ENCODE results near the gene SLIT3.

SLIT3 gene

GRCh38 chr5:168914491-168914890, 386.4 kb downstream of the SLIT3 start:
- no peak for DNase-seq

DNA sequence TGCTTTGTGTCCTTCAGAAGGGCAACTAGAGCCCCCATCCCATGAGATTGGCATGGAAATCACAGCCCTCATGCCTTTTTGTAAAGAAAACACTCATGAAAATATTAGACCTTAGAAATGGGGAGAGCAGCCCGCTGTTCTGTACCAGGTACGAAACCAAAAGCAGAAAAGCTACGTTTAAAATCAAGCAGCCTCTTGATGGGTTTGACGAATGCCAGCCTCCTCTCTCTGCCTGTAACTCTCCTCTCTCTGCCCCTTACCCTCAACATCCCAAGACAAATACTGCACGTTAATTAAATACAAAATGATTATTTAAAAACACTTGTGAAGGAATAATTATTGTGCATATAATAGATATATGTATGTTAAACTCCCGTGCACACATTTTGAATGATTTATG, 390.1 kb downstream of the SLIT3 start:
- no peak for DNase-seq

GRCh38 chr5:168908207-168908606, 392.7 kb downstream of the SLIT3 start:
- no peak for DNase-seq

GRCh38 chr5:168903061-168903460, 397.9 kb downstream of the SLIT3 start:
- DNase-seq = no peak

DNA sequence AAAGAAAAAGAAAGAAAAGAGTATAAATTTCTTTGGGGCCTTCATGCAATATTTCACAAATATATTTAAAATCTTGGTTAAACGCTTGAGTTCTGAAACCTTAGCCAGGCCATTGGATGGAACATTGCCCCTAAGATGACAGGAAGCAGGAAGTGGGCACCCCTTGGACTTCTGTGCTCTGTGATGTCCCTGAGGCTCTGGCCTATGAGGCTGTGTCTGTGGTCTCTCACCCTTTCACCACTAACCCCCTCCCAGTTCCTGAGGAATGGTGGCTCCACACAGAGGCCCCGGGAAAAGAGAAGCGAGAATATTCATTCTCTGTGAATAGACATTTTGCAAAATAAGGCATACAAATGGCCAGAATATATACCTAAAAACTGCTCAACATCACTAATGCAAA, 401.3 kb downstream of the SLIT3 start:
- DNase-seq = no peak

DNA sequence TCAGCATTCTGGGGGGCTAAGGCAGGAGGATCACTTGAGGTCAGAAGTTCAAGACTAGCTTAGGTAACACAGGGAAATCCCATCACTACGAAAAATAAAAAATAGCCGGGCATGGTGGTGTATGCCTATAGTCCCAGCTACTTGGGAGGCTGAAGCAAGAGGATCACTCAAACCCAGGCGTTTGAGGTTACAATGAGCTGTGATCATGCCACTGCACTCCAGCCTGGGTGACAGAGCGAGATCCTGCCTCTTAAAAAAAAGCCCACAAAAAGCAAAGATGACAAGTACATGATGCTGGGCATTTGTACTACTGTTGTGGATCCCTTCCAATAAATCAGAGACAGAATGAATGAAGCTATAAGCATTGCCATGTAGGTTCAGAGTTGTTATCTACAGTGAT, 401.7 kb downstream of the SLIT3 start:
- DNase-seq = no peak

- no peak for DNase-seq
Measured at GRCh38 chr5:168898247-168898911, 402.6 kb downstream of the SLIT3 start.

DNA sequence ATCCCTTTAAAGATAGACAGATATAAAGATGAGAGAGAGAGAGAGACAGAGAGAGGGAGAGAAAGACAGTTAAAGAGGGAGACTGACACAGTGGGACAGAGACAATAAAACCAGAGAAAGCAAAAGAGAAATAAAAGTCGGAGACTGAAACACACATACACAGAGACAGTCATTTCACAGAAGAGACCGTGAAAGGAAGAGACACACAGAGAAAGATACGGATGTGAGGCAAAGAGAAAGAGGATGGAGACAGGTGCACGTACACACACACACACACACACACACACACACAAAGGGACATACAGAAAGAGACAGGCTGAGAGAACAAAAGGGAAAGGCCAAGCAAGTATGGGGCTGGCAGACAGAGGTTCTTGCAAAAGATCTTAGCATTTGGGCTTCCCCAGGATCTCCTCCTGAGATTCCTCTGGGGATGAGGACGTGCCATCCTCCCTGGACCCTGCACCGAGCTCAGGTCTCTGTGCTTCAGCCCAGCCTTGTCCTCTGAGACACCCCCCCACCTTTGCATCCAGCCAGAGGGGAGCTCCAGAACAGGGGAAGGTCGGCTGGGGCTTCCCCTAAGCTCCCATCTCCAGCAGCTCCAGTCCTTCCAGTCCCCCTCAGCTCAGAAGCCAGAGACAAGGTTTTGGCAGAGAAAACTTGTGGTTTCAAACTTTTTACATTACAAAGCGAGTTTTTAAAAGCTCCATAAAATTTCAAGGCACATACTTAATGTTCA, 403.4 kb downstream of the SLIT3 start:
- DNase-seq = no peak

DNA sequence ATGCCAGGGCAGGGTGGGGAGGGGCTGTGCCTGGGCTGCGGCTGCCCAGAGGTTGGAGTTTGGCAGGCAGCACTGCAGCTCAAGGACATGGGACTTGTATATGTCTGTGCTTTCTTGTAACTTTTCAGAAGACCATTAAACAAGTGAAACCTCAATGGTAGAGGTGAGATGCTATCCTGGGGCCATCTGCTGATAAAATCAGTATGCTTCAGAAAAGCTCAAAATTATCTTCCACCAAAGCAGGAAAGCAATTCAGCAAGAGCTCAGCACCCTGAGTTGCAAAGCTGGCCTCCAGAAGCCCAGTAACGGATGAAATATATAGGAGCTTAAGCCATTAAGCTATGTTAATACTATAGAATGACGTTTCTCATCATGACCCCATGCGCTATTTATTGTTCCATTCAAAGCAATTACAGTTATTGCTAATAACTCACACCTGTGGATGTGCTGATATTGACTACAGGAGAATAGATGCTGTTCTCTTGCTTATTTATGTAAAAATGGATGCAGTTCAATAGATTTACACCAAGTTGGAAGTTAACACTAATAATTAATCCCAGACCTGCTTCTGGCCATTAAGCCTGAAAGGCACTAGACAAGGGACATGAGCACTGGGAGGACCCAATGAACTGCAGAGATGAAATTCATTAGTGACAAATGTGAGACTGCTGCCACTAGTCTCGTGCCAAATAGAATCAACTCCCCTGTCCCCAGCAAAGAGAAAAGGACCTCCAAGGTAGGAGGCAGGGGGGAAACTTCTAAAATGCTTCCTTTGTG, 405.5 kb downstream of the SLIT3 start:
- no peak for DNase-seq

- no peak for DNase-seq
Measured at GRCh38 chr5:168893283-168893682, 407.7 kb downstream of the SLIT3 start.

GRCh38 chr5:168892618-168893186, 408.2 kb downstream of the SLIT3 start:
- DNase-seq = no peak

GRCh38 chr5:168890816-168891812, 409.8 kb downstream of the SLIT3 start:
- no peak for DNase-seq

DNA sequence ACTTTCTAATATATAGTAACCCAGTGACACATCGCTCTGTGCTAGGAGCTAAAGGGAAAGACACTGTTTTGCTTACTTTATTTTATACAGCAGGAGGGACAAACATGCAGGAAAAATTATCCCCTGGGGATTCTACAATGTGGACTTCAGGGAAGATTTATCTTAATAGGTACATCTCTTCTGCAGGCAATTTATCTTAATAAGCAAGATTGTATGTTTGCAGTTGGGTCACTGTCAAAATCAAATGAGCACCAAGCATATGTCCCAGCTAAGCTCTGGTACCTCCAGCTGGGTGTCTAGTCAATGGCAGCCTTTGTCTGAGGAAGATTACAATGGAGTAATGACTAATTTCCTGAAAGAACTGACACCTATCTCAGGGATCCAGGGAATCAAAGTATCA, 411.9 kb downstream of the SLIT3 start:
- no peak for DNase-seq

GRCh38 chr5:168887931-168888330, 413.0 kb downstream of the SLIT3 start:
- DNase-seq = no peak

DNA sequence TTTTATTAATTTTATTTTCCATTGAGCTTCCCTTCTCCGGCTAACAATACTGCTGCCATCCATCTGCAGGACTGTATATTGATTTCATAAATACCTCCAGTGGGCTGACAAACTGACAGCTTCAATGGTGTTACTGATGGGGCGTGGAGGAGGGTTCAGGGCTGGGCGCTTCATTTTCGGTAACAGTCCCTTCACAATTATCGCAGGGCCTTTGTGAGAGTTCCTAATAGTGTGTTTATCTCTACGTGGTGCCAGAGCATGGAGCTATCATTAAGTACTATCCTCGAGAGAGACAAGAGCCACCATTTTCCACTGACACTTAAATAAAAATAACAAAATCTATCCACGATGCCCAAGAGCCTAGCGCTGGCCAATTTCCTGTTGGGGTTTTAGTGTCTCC, 414.8 kb downstream of the SLIT3 start:
- no peak for DNase-seq

DNA sequence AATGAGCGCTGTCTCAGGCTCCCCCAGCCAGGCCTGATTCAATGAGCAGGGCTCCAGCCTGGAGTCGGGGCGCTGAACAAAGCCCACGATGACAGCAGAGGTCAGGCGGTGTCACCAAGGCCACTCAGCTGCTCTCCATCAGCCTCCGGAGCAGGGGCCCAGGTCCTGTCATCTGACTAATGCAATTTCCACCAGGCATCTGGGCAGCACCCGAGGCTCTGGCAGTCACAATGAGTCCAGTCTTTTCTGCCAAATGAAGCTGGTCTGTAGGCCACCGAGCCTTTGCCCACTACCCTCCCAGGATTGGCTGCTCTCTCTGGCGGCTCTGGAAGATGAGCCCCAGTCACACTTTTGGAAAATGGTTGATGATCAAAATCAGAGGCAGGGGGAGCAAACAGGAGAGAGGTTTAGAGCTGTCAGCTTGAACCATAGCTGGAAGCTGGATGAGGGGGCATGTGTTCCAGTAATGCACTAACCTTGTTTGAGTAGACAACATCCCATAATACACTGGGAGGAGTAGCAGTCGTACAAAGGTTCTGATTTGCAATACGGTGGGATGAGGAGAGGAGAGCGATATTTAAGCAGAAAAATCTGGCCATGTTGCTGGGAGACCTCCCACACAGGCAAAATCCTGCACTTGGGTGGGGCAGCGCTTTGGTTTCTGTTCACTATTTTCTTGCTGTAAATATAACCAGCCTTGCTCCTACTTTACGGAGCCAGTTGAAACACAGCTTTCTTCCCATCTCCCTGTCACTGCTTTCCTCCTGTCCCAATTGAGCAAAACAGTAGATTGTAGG, 415.4 kb downstream of the SLIT3 start:
- no peak for DNase-seq

DNA sequence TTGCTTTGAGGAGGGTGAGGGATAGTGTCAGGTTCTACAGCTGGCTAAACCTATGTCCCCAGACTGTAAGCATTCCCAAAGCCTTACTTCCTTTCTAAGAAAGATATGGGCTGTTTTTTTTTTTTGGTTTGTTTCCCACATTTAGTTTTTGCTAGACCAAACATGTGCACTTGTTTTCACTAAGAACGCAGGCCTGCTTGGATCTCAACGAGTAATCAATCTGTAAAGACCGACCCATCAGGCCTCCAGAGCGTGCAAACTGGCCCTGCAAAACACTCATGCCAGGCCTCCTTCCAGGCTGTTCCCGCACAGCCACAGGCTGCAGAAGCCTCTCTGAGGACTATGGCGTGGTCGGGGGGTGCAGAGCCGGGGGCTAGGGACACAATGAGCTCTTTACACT, 416.9 kb downstream of the SLIT3 start:
- no peak for DNase-seq

DNA sequence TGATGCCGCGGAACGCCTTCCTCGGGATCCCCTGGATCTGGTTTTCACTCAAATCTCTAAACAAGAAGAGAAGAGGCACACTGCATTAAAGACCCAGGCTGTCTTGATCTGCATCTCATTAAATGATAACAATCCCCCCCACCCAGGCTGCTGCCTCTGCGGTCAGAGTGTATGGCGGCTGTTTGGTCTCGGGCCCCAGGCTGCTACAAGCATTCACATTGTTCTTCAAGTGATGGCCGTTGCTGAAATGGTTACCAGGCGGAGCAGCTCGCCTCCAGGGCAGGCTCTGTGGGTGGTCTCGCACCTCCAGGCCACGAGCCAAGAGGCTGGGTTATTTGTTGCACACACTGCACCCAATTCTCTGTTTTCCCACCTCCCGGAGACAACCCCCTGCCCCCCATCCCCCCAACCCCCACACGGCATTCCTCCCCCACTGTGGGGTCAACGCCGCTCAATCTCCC, 417.6 kb downstream of the SLIT3 start:
- DNase-seq = no peak

DNA sequence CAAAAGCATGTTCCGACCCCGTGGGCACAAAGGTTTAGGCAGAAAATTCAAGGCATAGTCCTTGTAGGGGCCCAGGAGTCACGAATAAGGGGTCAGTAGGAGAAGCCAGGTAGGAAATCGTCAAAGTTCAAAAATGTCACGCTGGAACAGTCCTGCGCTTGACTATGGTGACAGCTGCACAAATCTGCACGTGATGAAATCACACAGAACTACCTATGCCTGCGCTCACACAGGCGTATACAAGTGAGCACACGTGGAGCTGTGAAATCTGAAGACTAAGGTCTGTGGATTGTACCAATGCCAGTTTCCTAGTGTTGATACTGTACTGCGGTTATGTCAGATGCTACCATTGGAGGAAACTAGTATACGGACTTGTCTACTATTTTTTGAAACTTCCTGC, 418.7 kb downstream of the SLIT3 start:
- no peak for DNase-seq

DNA sequence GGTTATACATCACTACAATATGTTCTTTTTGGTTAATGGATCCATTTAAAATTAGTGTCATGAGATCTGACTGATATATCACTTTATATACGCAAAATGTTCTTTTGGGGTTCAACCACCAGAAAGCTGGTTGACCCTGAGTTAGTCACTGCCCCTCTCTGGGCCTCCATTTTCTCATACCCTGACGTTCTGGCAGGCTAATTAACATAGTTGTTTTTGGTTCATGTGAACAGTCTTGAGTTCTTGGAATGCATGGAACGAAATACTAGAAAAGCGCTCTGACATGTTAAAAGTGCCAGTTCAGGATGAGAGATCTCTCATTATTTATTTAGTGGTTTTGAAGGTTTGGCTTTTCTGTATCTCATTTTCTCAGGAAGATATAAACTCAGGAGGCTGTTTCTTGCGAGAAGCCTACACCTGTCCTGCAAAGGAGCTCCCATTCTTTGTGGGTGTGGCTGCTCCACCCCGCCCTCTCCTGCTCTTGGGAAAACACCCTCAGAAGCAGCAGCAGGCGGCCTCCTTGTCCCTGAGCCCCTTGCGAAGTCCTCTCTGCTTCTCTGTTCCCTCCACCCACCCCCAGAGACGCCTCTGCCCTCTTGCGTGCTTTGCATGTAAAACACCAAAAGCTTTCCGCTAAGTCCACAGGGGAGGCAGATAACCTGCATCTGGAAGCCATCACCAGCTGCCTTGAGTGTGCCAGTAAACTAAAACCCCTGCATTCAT, 419.4 kb downstream of the SLIT3 start:
- DNase-seq = no peak

GRCh38 chr5:168879929-168880328, 421.0 kb downstream of the SLIT3 start:
- no peak for DNase-seq

Data from CD4-positive, alpha-beta T cell treated with Interleukin-1 beta for 1 hour (primary cell).